Measurements from ENCODE around the gene NHLH2. TPM values are rescaled to one million over a fixed set of nuclear protein-coding genes. Genes with fewer than 3 reads are reported as not detected.
A peak's percentile ranks its signal among the peaks of the same experiment; 100 is the strongest.

Gene NHLH2
- total and polyA plus RNA-seq, 7 donors = 0.28 TPM; not detected in 6

DNA sequence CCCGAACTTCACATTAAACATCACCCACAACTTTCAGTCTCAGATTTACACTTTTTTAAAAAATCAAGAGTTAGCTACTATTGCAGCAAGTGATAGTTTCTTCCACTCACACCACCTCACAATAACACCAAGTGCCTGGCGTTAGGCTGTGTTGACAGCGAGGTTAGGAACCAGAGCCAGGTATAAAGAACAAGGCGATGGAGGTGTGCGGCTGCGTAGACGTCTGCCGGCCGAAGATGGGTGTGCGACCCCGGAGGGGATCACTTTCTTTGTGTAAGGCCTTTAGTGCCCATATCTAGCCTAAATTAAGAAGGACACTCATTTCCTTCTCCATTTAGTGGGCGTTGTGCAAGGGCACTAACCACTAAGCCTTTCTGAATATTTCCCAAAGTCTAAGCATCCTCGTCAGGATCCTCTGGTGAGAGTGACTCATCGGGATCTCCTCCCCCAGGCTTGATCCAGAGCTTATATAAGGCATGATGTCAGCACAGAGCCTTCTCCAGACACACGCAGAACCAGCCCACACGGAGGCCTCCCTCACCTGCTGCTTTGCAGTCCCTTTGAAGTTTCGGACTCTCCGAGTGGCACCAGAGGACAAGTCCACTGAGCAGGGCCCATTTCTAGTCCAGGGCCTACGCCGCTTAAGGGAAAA lies 11.8 kb downstream of the NHLH2 start:
- Histone ChIP-seq H3K27me3 (no peaks in the 10 kb centered on the region), H3K4me3 (peak overlapping the region; percentile 38 to 64 (median 52)), H3K9me3 (no peaks in the 10 kb centered on the region), H3K4me1 (peaks cover 0 to 19% (median 14%) of the 10 kb centered on the region in 4 donors), H3K36me3 (no peaks in the 10 kb centered on the region), H3K27ac (peak overlapping the region in 3 of 4 donors; percentile 36 to 74 (median 42))
- TF ChIP-seq EP300 (IDR thresholded peaks at IDR 0.05) = no peak
- peak in 2 of 4 donors; percentile 39 to 85 for TF ChIP-seq POLR2AphosphoS5 (IDR thresholded peaks at IDR 0.05)
- intact Hi-C loops (cut with DNase I) = no loop called here
- DNase-seq = peak; percentile 83
- WGBS, 2 donors = 78 to 84% methylated on average over 20 of the region's 20 CpGs

DNA sequence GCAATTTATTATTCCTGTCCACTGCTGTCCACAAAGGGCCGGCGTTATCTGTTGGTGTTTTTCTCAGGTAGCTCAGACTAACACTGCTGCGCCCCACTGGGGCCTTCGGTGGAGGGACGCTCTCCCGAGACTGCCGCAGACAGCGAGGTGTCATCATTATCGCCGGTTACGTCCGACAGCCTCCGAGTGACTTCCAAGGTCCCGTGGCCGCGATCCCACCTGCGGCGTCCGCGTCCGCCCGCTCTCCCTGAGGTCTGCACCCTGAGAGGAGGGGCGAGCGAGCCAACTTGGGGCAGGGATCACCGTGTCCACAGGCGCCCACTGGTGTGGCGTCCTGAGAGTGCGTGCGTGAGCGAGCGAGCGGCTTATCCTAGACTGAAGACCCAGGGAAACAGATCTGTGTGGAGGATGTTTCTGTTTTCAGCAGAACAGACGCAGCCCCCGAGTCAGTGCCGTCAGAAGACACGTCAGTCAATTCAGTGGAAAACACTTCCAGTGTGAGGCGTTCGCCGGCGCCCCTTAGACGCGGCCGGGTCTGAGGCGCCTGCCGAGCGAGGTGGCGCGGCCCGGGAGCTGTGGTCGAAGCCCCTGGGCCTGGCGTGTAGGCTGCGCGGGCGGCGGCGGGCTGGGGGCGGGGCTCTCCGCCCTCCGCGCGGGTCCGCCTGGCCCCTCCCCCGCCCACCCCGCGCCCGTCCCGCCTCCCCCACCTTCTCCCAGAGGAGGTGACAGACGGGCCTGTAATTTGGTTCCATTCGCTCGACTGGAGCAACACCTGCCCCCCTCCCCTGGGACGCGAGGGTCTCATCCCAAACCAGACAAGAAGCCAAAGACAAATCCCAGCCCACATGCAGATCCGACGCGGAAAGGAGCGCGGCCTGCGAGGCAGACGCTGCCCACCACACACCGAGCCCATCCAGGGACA lies 12.6 kb downstream of the NHLH2 start:
- 5 to 9% methylated on average over 80 of the region's 80 CpGs for WGBS, 2 donors
- peak overlapping the region; percentile 36 to 74 (median 44) for H3K27ac ChIP-seq
- H3K36me3 ChIP-seq = no peaks in the 10 kb centered on the region
- no peaks in the 10 kb centered on the region for H3K27me3 ChIP-seq
- no peaks in the 10 kb centered on the region for H3K9me3 ChIP-seq
- peak overlapping the region; percentile 38 to 64 (median 52) for H3K4me3 ChIP-seq
- peak; percentile 67 for DNase-seq
- intact Hi-C loops (cut with DNase I) = no loop called here
- H3K4me1 ChIP-seq = peaks cover 0 to 19% (median 14%) of the 10 kb centered on the region in 4 donors
- TF ChIP-seq POLR2AphosphoS5 (IDR thresholded peaks at IDR 0.05) = peak in 1 of 4 donors; percentile 20
- no peak for TF ChIP-seq CTCF (IDR thresholded peaks at IDR 0.05)

DNA sequence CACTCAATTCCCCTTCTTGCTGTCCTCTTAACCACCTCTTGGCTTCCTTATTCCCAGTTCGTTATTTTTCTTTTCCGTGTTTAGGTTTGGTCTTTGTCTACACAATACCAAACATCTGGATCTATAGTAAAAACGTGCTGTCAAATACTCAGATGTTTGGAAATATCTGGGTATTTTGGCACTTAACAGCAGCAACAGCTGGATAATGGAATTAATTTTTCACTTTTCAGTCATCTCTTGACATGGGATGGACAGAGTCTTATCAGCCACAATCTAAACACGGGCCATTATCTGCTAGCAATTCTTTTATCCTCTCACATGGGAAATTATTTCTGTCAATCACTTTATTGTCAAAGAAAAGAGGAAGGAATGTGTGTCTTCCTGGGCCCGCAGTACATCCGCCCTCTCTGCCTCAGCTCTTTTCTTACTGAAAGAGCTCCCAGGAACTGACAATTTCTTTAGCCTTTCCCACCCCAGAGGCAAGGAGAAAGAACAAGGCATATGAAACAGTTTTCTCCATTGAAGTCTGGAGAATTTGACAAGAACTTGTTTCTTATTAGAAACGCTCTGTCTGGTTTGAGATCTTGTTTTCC lies 13.4 kb downstream of the NHLH2 start:
- intact Hi-C loops (cut with DNase I) = no loop called here
- no peak for DNase-seq
- Histone ChIP-seq H3K27ac (peak overlapping the region in 1 of 4 donors; percentile 74), H3K4me3 (peak overlapping the region in 2 of 4 donors; percentile 56 to 64), H3K27me3 (no peaks in the 10 kb centered on the region), H3K4me1 (peaks cover 0 to 19% (median 14%) of the 10 kb centered on the region in 4 donors), H3K9me3 (no peaks in the 10 kb centered on the region), H3K36me3 (no peaks in the 10 kb centered on the region)
- 66 to 78% methylated on average over 7 of the region's 7 CpGs for WGBS, 2 donors
- TF ChIP-seq POLR2AphosphoS5 (IDR thresholded peaks at IDR 0.05) = no peak

- no peak for DNase-seq
- intact Hi-C loops (cut with DNase I) = no loop called here
- Histone ChIP-seq H3K27ac (no peak overlapping the region), H3K36me3 (no peaks in the 10 kb centered on the region), H3K9me3 (no peaks in the 10 kb centered on the region), H3K4me1 (peaks cover 0 to 19% (median 14%) of the 10 kb centered on the region in 4 donors), H3K27me3 (no peaks in the 10 kb centered on the region), H3K4me3 (no peak overlapping the region)
- WGBS, 2 donors = 26 to 52% methylated on average over 3 of the region's 3 CpGs
- TF ChIP-seq CTCF (IDR thresholded peaks at IDR 0.05) (no peak), POLR2AphosphoS5 (IDR thresholded peaks at IDR 0.05) (no peak), EP300 (IDR thresholded peaks at IDR 0.05) (no peak), POLR2A (IDR thresholded peaks at IDR 0.05) (no peak)
Observed at GRCh38 chr1:115826628-115827027, 14.3 kb downstream of the NHLH2 start.

GRCh38 chr1:115822117-115822516 lies 18.8 kb downstream of the NHLH2 start:
- Histone ChIP-seq H3K9me3 (no peaks in the 10 kb centered on the region), H3K4me3 (no peak overlapping the region), H3K27me3 (no peaks in the 10 kb centered on the region), H3K27ac (no peak overlapping the region), H3K4me1 (no peaks in the 10 kb centered on the region), H3K36me3 (no peaks in the 10 kb centered on the region)
- intact Hi-C loops (cut with DNase I) = no loop called here
- TF ChIP-seq POLR2A (IDR thresholded peaks at IDR 0.05) = no peak
- TF ChIP-seq POLR2AphosphoS5 (IDR thresholded peaks at IDR 0.05) = no peak
- no peak for DNase-seq

- no peak overlapping the region for H3K4me3 ChIP-seq
- H3K9me3 ChIP-seq = no peaks in the 10 kb centered on the region
- H3K36me3 ChIP-seq = no peaks in the 10 kb centered on the region
- H3K27me3 ChIP-seq = no peaks in the 10 kb centered on the region
- no peaks in the 10 kb centered on the region for H3K4me1 ChIP-seq
- intact Hi-C loops (cut with DNase I) = no loop called here
- DNase-seq = no peak
- 51 to 71% methylated on average over 3 of the region's 3 CpGs for WGBS, 2 donors
- no peak overlapping the region for H3K27ac ChIP-seq
- TF ChIP-seq EP300 (IDR thresholded peaks at IDR 0.05) (no peak), POLR2AphosphoS5 (IDR thresholded peaks at IDR 0.05) (no peak), CTCF (IDR thresholded peaks at IDR 0.05) (no peak), POLR2A (IDR thresholded peaks at IDR 0.05) (no peak)
Observed at GRCh38 chr1:115815694-115816093, 25.2 kb downstream of the NHLH2 start.

Data from sigmoid colon (tissue), 7 donors.